ENCODE data around the gene ITGA11. TPM values are rescaled to one million over a fixed set of nuclear protein-coding genes. Genes with fewer than 3 reads are reported as not detected.

ITGA11 gene
- total and polyA plus RNA-seq, 2 donors (not counting 1 experiment from before 2014, with no cell fraction given), result not detected

DNA sequence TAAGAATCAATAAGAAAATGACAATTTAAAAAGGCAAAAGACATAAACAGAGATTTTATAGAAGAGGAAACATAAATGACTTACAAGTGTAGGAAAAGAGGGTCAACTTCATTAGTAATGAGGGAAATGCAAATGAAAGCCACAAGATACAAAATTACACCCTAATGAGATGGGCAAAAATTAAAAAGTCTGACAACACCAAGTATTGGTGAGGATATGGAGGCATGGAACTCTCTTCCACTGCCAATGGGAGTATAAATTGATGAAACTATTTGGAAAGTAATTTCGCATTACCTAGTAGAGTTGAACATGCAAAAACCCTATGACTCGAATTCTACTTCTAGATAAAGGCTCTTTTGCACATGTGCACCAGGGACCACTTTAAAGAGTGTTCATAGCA lies 28.2 kb upstream of the ITGA11 start:
- Mint-ChIP-seq H3K9me3 (ENCODE audit: insufficient read depth) (no peaks in the 10 kb centered on the region), H3K4me3 (no peak overlapping the region), H3K27me3 (peaks cover 5% of the 10 kb centered on the region), H3K27ac (no peak overlapping the region), H3K4me1 (no peaks in the 10 kb centered on the region)
- ChIA-PET POLR2A (no interaction called here), CTCF (no interaction called here)
- no peak for TF ChIP-seq EZH2 (IDR thresholded peaks at IDR 0.05; ENCODE audit: borderline replicate concordance, insufficient read depth, low read depth, low read length, poor library complexity, severe bottlenecking)
- TF ChIP-seq, protein P1, sequence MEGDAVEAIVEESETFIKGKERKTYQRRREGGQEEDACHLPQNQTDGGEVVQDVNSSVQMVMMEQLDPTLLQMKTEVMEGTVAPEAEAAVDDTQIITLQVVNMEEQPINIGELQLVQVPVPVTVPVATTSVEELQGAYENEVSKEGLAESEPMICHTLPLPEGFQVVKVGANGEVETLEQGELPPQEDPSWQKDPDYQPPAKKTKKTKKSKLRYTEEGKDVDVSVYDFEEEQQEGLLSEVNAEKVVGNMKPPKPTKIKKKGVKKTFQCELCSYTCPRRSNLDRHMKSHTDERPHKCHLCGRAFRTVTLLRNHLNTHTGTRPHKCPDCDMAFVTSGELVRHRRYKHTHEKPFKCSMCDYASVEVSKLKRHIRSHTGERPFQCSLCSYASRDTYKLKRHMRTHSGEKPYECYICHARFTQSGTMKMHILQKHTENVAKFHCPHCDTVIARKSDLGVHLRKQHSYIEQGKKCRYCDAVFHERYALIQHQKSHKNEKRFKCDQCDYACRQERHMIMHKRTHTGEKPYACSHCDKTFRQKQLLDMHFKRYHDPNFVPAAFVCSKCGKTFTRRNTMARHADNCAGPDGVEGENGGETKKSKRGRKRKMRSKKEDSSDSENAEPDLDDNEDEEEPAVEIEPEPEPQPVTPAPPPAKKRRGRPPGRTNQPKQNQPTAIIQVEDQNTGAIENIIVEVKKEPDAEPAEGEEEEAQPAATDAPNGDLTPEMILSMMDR (IDR thresholded peaks at IDR 0.05), result no peak
- DNase-seq (no peak), ATAC-seq (ENCODE audit: low read depth) (no peak)
- Histone ChIP-seq H2AFZ (ENCODE audit: insufficient read depth, low read depth, low read length, poor library complexity, severe bottlenecking) (no peak overlapping the region), H4K20me1 (ENCODE audit: control insufficient read depth, insufficient read depth, low read length, poor library complexity, severe bottlenecking) (no peaks in the 10 kb centered on the region), H3K27ac (ENCODE audit: low read length in 2 of 2) (no peak overlapping the region), H3K27me3 (replicated peaks in 1 of 4; ENCODE audit: control extremely low read depth in 1 of 4, control insufficient read depth in 3 of 4, insufficient read depth in 4 of 4, low read length in 3 of 4) (no peaks in the 10 kb centered on the region), H3K4me3 (ENCODE audit: control extremely low read depth in 1 of 5, extremely low read depth in 1 of 5, insufficient read depth in 1 of 5, low read depth in 2 of 5, low read length in 4 of 5) (no peak overlapping the region), H3K9me3 (ENCODE audit: control extremely low read depth in 1 of 3, control insufficient read depth in 2 of 3, insufficient read depth in 1 of 3, low read length in 2 of 3) (peaks cover 2 to 4% (median 3%) of the 10 kb centered on the region in 3 donors), H3K4me1 (ENCODE audit: control insufficient read depth in 2 of 2, insufficient read depth in 2 of 2, low read length in 2 of 2) (no peaks in the 10 kb centered on the region), H3K9ac (ENCODE audit: low read length) (no peak overlapping the region), H3K36me3 (replicated peaks in 1 of 2; ENCODE audit: control extremely low read depth in 1 of 2, control insufficient read depth in 1 of 2, extremely low read depth in 1 of 2, insufficient read depth in 2 of 2, low read length in 1 of 2) (no peaks in the 10 kb centered on the region), H3K79me2 (ENCODE audit: control insufficient read depth, insufficient read depth, low read length) (no peaks in the 10 kb centered on the region), H3K4me2 (replicated peaks; ENCODE audit: low read depth, low read length, poor library complexity, severe bottlenecking) (no peak overlapping the region)
- WGBS (ENCODE audit: insufficient coverage), result 60% methylated on average over 1 of the region's 2 CpGs
- intact Hi-C loops (cut with micrococcal nuclease), result no loop called here

DNA sequence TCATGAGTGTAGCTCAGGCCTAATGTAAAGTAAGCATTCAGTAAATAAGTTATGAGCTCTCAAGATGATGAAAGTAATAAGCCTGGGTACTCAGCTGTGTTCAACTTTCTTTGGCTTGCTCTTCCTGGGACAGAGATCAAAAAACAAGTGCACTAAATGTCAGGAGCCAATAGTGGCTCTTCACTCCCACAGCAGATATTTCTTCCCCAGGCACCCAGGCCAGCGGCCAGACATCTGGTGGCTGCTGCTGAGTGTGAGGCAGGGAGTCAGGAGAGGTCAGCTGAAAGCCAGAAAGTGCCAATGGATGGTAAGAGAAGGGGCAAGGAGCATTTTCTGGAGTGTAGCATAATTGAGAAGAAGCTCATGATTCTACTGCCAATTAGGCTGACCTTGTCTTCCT lies 18.2 kb upstream of the ITGA11 start:
- no peaks in the 10 kb centered on the region for H3K4me1 ChIP-seq (ENCODE audit: control insufficient read depth in 2 of 2, insufficient read depth in 2 of 2, low read length in 2 of 2)
- intact Hi-C loops (cut with micrococcal nuclease), result no loop called here
- Mint-ChIP-seq H3K27ac (no peak overlapping the region), H3K4me1 (no peaks in the 10 kb centered on the region), H3K4me3 (no peak overlapping the region), H3K27me3 (peaks cover 65% of the 10 kb centered on the region), H3K9me3 (ENCODE audit: insufficient read depth) (peaks cover 2% of the 10 kb centered on the region)
- TF ChIP-seq, protein P1 (IDR thresholded peaks at IDR 0.05), result no peak
- ChIA-PET POLR2A (no interaction called here), CTCF (no interaction called here)
- no peak for ATAC-seq (ENCODE audit: low read depth)
- H2AFZ ChIP-seq (ENCODE audit: insufficient read depth, low read depth, low read length, poor library complexity, severe bottlenecking), result no peak overlapping the region
- H3K27ac ChIP-seq (ENCODE audit: low read length in 2 of 2), result no peak overlapping the region
- peaks cover 0 to 1% (median 0%) of the 10 kb centered on the region in 3 donors for H3K9me3 ChIP-seq (ENCODE audit: control extremely low read depth in 1 of 3, control insufficient read depth in 2 of 3, insufficient read depth in 1 of 3, low read length in 2 of 3)
- no peaks in the 10 kb centered on the region for H3K79me2 ChIP-seq (ENCODE audit: control insufficient read depth, insufficient read depth, low read length)
- no peak overlapping the region for H3K9ac ChIP-seq (ENCODE audit: low read length)
- no CpG with 5 or more reads among the region's 1 CpG for WGBS (ENCODE audit: insufficient coverage)
- H4K20me1 ChIP-seq (ENCODE audit: control insufficient read depth, insufficient read depth, low read length, poor library complexity, severe bottlenecking), result no peaks in the 10 kb centered on the region
- H3K27me3 ChIP-seq (replicated peaks in 1 of 4; ENCODE audit: control extremely low read depth in 1 of 4, control insufficient read depth in 3 of 4, insufficient read depth in 4 of 4, low read length in 3 of 4), result peaks cover 0 to 24% (median 16%) of the 10 kb centered on the region in 4 experiments
- H3K4me3 ChIP-seq (ENCODE audit: control extremely low read depth in 1 of 5, extremely low read depth in 1 of 5, insufficient read depth in 1 of 5, low read depth in 2 of 5, low read length in 4 of 5), result no peak overlapping the region
- H3K36me3 ChIP-seq (replicated peaks in 1 of 2; ENCODE audit: control extremely low read depth in 1 of 2, control insufficient read depth in 1 of 2, extremely low read depth in 1 of 2, insufficient read depth in 2 of 2, low read length in 1 of 2), result no peaks in the 10 kb centered on the region
- DNase-seq, result no peak
- H3K4me2 ChIP-seq (replicated peaks; ENCODE audit: low read depth, low read length, poor library complexity, severe bottlenecking), result no peak overlapping the region
